Neutrophil (primary cell): ENCODE data around the gene NRBP1.
A peak's percentile ranks its signal among the peaks of the same experiment; 100 is the strongest.

Source experiments
- H3K27ac ChIP-seq: fragments of 200-600 bp; sonication (generic); 2 replicates; pipeline ENCODE4 v1.5.1; 2016; ENCODE audit warnings: mild to moderate bottlenecking, moderate library complexity
- H3K27me3 ChIP-seq: fragments of 200-600 bp; sonication (generic); 2 replicates; pipeline ENCODE4 v1.6.0; 2016; ENCODE audit warnings: mild to moderate bottlenecking
- H3K36me3 ChIP-seq: fragments of 200-600 bp; sonication (generic); 2 replicates; pipeline ENCODE4 v1.5.1; 2017
- H3K4me1 ChIP-seq, 2 experiments: fragments of 200-600 bp in 1 of 2; sonication (generic) in 1 of 2; 1 replicate in 1 of 2; 2 replicates in 1 of 2; pipeline versions ENCODE4 v1.5.1 to v1.6.1; 2013 to 2016; ENCODE audit warnings: low read depth in 1 of 2, low read length in 1 of 2, mild to moderate bottlenecking in 1 of 2, moderate library complexity in 1 of 2; ENCODE audit not compliant: control insufficient read depth in 1 of 2, insufficient read depth in 1 of 2
- H3K4me3 ChIP-seq, 2 experiments: fragments of 200-600 bp in 1 of 2; sonication (generic) in 1 of 2; 1 replicate in 1 of 2; 2 replicates in 1 of 2; pipeline ENCODE4 v1.5.1; 2013 to 2016; ENCODE audit warnings: low read depth in 1 of 2, low read length in 1 of 2, mild to moderate bottlenecking in 1 of 2, moderate library complexity in 1 of 2
- H3K9me3 ChIP-seq: fragments of 200-600 bp; sonication (generic); 2 replicates; pipeline ENCODE4 v1.5.1; 2016
- TF ChIP-seq, protein P1 (sequence below): fragments of 200-600 bp; sonication (generic); IDR thresholded peaks from 2 replicates; pipeline ENCODE4 v1.5.1; 2016; ENCODE audit warnings: antibody characterized with exemption

NRBP1 gene

GRCh38 chr2:27489498-27490397 is 61.3 kb downstream of the NRBP1 start, which contains the start of gene IFT172:
TSS of gene IFT172 (minus strand) at chr2:27489743. CDS start at chr2:27489653, 90 bp downstream.
- peaks cover 17% of the 10 kb centered on the region in 2 experiments for H3K4me1 ChIP-seq
- peak within 1 kb of the TSS; percentile 78 for H3K27ac ChIP-seq
- TF ChIP-seq, protein P1, sequence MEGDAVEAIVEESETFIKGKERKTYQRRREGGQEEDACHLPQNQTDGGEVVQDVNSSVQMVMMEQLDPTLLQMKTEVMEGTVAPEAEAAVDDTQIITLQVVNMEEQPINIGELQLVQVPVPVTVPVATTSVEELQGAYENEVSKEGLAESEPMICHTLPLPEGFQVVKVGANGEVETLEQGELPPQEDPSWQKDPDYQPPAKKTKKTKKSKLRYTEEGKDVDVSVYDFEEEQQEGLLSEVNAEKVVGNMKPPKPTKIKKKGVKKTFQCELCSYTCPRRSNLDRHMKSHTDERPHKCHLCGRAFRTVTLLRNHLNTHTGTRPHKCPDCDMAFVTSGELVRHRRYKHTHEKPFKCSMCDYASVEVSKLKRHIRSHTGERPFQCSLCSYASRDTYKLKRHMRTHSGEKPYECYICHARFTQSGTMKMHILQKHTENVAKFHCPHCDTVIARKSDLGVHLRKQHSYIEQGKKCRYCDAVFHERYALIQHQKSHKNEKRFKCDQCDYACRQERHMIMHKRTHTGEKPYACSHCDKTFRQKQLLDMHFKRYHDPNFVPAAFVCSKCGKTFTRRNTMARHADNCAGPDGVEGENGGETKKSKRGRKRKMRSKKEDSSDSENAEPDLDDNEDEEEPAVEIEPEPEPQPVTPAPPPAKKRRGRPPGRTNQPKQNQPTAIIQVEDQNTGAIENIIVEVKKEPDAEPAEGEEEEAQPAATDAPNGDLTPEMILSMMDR, result peak; percentile 30
- peaks cover 32% of the 10 kb centered on the region for H3K27me3 ChIP-seq
- no peaks in the 10 kb centered on the region for H3K36me3 ChIP-seq
- no peaks in the 10 kb centered on the region for H3K9me3 ChIP-seq
- peak within 1 kb of the TSS; percentile 60 to 71 for H3K4me3 ChIP-seq
